Stimulated activated CD8-positive, alpha-beta memory T cell treated with anti-CD3 and anti-CD28 coated beads, Interleukin-4, amount 100 ng/mL, for 24 hours (primary cell): ENCODE data around the gene SYNJ2.

Experiments used
- DNase-seq: peaks from one replicate; pipeline ENCODE4 v3.0.0-alpha.2; 2020; ENCODE audit warnings: low read depth

The SYNJ2 gene

DNA sequence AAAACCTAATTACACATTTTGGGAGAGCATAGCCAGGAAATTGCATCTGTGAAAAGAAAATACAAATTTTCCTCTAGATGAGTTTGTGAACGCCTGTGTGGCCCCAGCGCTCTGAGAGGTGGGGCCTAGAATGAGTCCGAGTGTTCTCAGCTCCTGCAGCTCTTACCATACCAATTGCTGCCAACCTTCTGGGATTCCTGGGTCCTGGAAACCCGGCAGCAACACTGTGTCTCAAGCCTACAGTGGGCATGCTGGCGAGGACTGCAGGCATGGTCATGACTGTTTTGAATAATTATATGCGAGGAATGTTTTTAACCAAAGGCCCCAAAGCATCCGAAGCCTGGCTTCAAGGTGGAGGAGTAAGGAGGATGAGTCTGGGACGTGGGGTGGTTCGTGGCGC, 96.0 kb downstream of the SYNJ2 start:
- DNase-seq = no peak

DNA sequence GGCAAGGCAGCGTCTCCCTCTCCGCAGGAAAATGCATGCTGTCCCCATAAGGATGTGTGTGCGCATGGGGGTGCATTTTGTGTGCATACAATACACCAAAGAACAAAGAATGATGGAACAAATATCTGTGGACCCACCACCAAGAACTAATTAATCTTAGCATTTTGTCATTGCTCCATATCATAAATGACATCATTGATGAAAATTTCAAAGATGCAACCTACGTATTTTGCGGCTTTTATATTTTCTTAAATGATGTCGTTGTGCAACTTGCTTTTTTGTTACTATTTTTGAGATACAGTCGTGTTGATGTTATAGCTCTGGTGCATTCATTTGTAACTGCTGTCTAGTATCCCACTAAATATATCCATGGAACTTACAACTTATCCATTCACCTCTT, 96.7 kb downstream of the SYNJ2 start:
- DNase-seq = no peak

DNA sequence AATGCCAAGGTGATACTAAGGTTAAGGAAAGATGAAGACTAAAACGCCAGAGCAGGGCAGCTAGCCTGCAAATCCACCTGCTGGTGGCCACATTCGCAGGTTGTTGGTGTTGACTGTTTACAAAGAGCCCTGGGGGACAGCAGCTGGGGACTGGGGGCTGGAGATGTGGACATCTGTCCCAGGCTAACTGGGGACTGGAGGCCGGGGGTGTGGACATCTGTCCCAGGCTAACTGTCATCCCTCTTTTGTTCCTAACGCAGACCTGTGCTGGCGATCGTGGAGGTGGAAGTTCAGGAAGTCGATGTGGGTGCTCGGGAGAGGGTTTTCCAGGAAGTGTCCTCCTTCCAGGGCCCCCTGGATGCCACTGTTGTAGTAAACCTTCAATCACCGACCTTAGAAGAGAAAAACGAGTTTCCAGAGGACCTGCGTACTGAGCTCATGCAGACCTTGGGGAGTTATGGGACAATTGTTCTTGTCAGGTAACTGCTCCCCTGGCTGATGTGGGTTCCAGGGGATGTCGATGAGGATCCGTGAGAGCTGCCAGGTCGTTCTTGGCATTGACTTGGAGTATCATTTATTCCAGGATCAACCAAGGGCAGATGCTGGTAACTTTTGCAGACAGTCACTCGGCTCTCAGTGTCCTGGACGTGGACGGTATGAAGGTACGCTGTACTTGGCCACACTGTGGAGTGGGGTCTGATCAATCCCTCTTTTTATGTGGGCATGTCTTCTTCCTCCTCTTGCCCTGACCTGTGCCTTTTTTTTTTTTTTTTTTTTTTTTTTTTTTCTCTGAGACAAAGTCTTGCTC, 99.4 kb downstream of the SYNJ2 start:
- no peak for DNase-seq

DNA sequence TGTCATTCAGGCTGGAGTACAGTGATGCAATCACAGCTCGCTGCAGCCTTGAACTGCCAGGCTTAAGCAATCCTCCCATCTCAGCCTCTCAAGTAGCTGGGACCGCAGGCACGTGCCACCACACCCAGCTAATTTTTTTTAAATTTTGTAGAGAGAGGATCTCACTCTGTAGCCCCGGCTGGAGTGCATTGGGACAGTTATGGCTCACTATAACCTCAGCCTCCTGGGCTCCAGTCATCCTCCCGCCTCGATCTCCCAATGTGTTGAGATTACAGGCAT, 99.9 kb downstream of the SYNJ2 start:
- DNase-seq = no peak

DNA sequence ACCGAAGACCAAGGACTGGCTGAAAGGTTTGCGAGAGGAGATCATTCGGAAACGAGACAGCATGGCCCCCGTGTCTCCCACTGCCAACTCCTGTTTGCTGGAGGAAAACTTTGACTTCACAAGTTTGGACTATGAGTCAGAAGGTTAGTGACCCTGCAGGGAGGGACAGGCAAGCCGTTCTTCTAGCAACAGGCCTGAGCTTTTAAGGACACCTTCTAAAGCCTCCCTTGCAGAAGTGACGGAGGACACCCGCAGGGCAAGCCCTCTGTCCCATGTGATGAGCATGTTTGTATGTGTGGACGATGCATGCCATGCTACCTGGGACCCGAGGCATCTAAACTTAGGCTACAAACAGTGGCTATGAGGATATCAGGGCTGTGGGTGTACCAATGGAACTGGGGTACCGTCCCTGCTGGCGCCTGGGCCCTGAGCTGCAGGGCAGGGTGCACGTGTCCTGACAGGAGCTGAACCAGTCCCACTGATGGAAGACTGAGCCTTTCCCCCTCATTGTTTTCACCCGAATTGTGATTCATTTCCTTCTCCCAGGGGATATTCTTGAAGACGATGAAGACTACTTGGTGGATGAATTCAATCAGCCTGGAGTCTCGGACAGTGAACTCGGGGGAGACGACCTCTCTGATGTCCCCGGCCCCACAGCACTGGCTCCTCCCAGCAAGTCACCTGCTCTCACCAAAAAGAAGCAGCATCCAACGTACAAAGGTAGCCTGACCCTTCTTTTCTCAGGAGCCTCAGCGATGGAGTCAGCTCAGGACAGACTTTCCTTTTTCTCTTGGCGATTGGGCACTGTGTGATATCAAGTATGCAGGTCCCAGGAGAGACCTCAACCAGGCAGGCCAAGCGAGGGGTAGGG, 102.0 kb downstream of the SYNJ2 start:
- no peak for DNase-seq

DNA sequence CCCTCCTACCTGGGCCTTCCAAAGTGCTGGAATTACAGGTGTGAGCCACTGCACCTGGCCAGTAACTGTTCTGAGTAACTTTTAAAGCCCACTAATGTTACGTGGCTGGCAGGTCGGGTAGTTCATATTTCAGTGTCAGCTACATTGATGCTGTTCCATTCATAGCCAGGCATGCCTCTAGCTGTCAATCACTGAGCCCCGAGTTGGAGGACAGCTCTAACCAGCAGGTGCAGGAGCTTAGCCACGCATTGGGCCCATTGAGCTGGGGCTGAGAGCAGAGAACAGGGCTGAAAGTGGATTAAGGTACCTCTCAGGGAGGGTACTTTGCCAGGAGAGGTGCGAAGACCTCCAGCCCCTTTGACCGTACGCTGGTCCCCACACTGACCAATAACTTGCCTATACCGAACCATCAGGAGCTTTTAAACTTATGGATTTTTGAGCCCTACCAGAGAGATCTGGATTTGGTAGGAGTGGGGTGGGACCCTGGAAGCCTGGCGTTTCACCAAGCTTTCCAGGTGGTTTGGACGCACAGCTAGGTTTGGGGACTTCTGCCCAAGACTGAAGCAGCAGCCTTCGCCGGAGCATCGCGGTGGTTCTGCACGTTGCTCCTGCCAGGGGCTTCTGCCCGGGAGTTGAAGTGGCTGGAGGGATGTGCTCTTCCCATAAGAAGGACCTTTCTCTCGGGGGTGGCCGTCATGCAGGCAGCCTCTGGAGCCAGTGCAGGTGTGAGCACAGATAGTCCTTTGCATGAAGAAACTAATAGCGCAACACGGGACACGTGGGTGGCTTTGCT, 103.8 kb downstream of the SYNJ2 start:
- no peak for DNase-seq

DNA sequence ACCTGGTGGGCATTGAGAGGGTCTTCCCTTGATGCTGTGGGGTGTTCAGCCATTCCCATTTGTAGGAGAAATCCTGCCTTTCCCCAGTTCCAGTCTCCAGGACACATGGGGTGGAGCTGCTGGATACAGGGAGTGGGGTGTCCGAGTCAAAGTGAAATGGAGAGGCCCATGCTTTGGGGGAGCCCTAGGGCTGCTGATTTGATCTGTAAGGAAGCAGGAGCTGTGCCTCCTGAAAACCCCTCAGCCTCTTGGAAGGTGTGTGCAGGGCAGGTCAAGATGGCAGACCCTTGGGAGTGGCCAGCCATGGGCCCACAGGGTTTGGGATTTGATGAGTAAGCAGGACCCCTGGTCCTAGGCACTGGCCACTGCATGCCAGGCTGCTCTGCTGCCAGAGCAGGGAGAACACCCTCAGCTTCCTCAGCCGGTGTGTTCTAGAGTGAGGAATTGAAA, 104.4 kb downstream of the SYNJ2 start:
- no peak for DNase-seq

DNA sequence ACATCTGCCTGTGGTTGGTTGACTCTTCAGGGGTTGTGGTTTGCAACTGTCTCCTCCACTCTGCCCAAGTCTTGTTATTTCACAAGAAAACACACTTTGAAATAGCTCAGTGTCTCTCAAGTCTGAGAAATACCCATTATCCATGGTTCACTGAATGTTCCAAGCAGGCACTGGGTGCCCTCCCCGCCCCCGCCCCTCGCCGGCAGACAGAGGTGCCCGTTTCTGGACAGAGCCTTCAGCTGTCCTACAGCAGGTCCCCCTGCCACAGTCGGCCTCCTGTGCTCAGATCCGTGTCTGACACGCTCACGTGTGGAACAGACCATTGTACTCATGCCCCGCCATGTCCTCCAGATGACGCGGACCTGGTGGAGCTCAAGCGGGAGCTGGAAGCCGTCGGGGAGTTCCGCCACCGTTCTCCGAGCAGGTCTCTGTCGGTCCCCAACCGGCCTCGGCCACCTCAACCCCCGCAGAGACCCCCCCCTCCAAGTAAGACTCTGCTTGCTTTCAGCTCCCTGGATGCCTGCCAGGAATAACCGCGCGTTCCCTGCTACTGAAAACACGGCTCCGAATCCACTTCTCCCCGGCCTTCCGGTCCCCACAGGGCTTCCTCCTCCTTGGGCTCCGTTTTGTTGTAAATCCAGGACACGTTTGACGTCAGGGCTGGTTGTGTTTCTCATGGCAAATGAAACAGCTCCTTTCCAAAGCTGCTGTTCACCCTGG, 105.0 kb downstream of the SYNJ2 start:
- no peak for DNase-seq

DNA sequence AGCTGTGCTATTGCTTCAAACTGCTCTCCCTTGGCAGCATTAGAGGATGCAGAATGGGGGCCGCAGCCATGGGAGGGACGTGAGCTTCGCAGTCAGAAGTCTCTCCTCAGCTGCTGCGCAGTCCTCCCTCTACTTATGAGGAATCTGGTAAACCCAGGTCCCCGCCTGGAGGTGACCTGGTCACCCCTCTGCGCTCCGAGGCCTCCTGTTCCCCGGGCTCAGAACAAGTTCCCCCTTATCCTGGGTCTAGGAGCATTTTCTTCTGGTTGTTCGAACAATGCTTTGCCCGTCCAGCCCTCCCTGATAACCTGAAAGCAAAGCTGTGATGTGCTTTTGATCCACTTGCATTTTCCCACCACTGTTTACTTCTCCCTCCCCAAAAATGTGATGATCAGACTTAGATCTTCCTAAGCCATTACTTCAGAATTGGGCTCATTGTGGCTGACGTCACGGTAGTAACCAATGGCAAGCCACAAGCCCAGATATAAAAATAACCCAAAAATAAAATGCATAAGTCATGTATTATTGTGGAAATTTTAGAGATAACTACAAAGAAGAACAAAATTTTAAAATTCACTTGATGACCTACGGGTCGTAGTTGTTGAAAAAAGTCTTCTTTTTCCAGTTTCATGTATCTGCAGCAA, 105.7 kb downstream of the SYNJ2 start:
- DNase-seq = no peak

DNA sequence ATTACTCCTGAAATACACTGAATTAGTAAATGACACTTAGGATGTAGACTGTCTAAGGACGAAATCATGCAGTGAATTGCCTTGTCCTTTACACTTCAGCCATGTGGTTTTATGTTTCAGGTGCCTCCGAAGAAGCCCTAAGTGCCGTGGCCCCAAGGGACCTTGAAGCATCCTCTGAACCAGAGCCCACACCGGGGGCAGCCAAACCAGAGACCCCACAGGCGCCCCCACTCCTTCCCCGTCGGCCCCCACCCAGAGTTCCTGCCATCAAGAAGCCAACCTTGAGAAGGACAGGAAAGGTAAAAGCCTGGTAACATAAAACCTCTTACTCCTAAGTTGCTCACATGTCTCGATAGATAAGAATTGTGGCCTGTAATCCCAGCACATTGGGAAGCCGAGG, 111.1 kb downstream of the SYNJ2 start:
- no peak for DNase-seq

DNA sequence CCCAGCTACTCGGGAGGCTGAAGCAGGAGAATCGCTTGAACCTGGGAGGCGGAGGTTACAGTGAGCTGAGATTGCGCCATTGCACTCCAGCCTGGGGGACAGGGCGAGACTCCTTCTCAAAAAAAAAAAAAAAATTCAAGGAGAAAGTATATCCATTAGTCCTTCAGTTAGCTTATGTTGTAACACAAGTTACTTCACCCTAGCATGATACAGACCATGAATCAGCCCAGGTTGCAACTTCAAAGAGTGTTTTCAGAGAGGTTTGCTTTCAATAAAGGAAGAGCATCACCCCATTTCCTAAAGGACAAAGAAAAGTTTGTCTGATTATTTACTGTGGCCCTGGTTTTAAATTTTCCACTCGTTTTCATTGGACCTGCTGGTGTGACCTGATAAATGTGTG, 113.4 kb downstream of the SYNJ2 start:
- DNase-seq = no peak

DNA sequence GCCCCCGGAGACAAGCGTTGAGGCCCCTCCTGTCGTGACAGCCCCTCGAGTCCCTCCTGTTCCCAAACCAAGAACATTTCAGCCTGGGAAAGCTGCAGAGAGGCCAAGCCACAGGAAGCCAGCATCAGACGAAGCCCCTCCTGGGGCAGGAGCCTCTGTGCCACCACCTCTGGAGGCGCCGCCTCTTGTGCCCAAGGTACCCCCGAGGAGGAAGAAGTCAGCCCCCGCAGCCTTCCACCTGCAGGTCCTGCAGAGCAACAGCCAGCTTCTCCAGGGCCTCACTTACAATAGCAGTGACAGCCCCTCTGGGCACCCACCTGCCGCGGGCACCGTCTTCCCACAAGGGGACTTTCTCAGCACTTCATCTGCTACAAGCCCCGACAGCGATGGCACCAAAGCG, 114.0 kb downstream of the SYNJ2 start:
- DNase-seq = no peak

DNA sequence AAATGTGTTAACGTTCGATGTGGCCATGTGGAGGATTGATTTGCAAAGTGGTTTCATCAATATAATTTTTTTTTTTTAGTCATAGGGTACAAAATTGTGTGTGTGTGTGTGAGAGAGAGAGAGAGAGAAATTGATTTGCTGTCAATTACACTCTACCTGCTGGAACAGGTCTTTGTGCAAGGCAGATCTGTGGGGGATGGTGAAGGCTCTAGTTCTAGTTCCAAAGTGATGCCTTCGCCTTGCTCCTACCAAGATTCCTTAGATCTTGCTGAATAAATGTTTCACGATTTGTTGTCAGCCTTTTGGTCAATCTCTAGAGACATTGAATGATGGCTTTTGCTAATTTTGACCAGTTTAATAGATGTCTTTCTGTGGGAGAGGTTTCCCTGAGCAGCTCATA, 121.6 kb downstream of the SYNJ2 start:
- DNase-seq = no peak

DNA sequence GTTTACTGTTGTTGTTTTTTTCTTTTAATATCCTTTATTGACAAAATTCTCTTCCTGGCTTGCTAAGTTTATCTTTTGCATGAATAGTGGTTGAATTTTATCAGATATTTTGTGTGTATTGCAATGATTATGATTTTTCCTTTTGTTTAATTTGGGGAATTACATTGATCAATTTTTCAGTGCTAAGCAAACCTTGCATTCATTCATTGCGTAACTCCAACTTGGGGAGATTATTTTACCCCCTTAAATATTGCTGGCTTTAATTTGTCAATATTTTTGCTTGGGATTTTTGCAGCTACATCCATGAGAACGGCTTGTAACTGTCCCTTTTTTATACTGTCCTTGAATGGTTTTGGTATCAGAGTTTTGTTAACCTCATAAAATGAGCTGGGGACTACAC, 123.0 kb downstream of the SYNJ2 start:
- no peak for DNase-seq

DNA sequence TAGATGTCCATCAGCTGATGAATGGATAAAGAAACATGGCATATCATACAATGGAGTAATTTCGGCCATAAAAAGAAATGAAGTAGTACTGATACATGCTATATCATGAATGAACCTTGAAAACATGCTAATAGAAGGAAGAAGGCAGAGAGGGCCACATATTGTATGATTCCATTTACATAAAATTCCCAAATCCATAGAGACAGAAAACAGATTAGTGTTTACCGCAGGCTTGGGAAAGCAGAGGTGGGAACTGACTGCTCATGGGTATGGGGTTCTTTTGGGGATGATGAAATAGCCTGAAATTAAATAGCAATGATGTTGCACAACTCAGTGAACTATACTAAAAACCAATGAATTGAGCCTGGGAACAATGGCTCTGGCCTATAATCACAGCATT, 128.1 kb downstream of the SYNJ2 start:
- no peak for DNase-seq

DNA sequence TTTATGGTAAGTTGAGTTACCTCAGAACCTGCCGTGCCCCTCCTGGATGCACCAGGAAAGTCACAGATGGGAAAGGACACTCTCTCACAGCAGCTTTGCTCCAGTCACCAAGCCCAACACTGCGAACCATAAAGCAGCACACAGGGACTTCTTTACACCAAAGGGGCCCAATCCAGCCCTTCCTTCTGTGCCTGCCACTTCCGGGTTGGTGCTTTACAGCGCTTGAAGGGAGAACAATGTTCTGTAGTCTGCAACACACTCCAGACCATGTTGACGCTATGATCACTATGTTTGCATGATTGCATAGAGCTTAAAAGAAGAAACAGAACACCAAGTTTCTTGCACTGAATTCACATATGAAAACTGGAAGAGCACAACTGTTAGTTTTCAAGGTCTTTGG, 129.3 kb downstream of the SYNJ2 start:
- no peak for DNase-seq

DNA sequence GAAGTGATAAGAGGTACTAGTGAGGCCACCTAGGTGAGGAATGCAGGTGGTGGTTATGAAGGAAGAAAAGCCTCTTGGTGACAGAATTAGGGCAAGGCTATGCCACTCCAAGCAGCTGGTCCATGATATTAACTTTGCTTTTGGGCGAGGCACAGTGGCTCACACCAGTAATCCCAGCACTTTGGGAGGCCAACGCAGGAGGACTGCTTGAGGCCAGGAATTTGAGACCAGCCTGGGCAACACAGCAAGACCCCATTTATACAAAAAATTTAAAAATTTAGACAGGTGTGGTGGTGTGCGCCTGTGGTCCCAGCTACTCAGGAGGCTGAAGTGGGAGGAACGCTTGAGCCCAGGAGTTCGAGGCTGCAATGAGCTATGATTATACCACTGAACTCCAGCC, 130.3 kb downstream of the SYNJ2 start:
- DNase-seq = no peak

DNA sequence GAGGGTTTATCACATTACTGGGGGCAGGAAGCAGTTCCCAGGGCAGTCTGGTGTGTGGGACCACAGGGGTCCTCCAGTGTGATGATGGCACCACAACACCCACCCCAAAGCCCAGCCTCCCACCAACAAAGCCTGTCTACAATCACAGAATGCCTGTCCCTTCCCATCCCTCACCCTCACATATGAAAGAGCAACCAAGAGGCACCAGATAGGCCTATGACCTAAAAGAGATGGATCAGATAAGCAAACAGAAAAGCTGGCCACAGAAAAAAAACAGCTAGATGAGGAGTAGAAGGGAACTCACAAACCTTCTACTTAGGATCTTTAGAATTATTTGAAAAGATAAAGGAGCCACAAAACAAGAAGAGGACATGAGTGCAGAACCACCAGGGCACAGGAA, 132.1 kb downstream of the SYNJ2 start:
- no peak for DNase-seq

DNA sequence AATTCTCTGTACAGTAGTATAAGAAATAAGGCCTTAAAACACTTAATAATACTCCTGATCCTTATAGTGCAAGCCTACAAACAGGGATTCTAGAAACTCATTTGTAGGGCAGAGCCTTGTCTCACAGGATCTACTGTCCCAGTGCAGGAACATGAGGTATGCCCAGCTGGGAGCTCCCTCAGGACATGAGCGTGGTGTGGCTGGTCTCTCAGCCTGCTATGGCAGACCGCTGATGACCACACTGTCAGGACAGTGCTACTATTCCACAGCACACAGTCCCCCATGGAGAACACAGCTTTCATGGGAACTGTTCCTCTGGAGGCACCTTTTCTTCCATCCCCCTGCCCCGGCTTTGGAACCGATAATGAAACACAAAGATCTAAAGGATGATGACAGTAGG, 133.4 kb downstream of the SYNJ2 start:
- no peak for DNase-seq

DNA sequence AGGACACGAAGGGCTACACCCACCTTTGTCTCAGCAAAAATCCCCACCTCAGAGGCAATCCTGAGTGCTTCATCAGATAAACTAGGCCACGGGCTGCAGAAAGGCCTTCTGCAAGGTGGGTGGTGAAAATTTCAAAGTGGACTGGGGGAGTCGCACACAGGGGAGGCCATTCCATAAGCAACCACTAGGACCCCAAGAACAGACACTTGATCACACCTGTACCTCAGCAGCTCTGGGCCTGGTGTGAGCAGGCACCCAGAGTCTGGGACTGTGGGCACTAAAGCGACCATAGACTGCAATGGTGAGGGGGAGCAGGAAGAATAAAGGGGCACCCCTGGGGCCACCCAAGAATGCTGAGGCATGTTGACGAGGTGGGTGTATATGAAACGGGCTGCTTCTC, 133.8 kb downstream of the SYNJ2 start:
- DNase-seq = no peak

DNA sequence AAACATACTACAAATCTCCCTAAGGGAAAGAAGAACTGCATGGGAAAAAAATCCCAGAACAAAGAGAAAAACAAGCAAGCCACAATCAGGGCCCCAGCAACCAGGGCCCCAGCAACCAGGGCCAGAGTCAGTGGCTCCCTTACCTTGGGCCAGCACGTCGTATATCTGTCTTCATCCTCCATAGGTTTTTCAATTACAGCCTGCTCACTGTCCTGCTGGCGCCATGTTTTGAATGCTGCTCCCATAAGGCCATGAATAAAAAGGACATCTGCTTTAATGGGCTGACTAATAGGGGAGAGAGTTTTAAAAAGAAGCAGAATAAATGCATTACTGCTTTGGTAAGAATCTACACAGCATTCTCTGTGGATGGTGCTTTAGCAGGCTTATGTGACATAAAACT, 137.2 kb downstream of the SYNJ2 start:
- DNase-seq = no peak

DNA sequence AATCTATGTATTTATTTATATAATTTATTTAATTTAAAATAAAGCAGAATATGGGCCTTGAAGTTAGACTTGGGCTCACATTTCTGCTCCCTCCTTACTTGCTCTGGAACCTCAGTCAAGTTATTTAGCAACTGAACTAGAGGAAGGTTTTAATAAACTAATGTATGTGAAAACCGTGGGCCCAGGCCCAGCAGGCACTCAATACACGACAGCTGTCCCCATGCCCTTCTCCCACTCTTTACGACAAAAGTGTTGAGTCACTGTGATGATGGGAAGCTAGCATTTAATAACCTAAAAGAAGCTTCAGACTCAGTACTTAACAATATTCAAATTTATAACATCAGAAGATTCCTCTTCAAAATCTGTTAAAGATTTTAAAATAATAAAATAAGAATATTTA, 139.7 kb downstream of the SYNJ2 start:
- DNase-seq = no peak
